Osteocyte (in vitro differentiated cells): Measurements from ENCODE around the gene AFAP1. TPM values are rescaled to one million over a fixed set of nuclear protein-coding genes. Genes with fewer than 3 reads are reported as not detected.

Experiments
- DNase-seq: peaks from one replicate; pipeline ENCODE4 v3.0.0; 2021; ENCODE audit warnings: mixed read lengths; ENCODE audit not compliant: unreplicated experiment; ENCODE audit errors: extremely low spot score
- H3K27ac Mint-ChIP-seq: one replicate; pipeline ENCODE4 v1.8.0; 2021; ENCODE audit warnings: mild to moderate bottlenecking, mixed read lengths; ENCODE audit not compliant: unreplicated experiment
- H3K27me3 Mint-ChIP-seq: one replicate; pipeline ENCODE4 v1.8.0; 2021; ENCODE audit warnings: mixed read lengths; ENCODE audit not compliant: unreplicated experiment
- H3K36me3 Mint-ChIP-seq: one replicate; pipeline ENCODE4 v1.8.0; 2021; ENCODE audit warnings: mixed read lengths; ENCODE audit not compliant: unreplicated experiment
- H3K4me1 Mint-ChIP-seq: one replicate; pipeline ENCODE4 v1.8.0; 2021; ENCODE audit warnings: mixed read lengths; ENCODE audit not compliant: unreplicated experiment
- H3K4me3 Mint-ChIP-seq: one replicate; pipeline ENCODE4 v1.8.0; 2021; ENCODE audit warnings: mild to moderate bottlenecking, moderate library complexity, mixed read lengths; ENCODE audit not compliant: unreplicated experiment
- H3K9me3 Mint-ChIP-seq: one replicate; pipeline ENCODE4 v1.8.0; 2021; ENCODE audit warnings: mixed read lengths; ENCODE audit not compliant: unreplicated experiment
- total RNA-seq: library from RNA; stranded (reverse); gene quantifications from 2 replicates; pipeline ENCODE4 v1.2.1, GENCODE V29; 2021
- TF ChIP-seq, protein P1 (sequence below): fragments of 200-600 bp; sonication (generic); IDR thresholded peaks from 2 replicates; pipeline ENCODE4 v1.5.0; 2021; ENCODE audit warnings: antibody characterized with exemption, mild to moderate bottlenecking, moderate library complexity

AFAP1 gene
- total RNA-seq, 1 donor from 2014 or later, result 66.9 TPM

DNA sequence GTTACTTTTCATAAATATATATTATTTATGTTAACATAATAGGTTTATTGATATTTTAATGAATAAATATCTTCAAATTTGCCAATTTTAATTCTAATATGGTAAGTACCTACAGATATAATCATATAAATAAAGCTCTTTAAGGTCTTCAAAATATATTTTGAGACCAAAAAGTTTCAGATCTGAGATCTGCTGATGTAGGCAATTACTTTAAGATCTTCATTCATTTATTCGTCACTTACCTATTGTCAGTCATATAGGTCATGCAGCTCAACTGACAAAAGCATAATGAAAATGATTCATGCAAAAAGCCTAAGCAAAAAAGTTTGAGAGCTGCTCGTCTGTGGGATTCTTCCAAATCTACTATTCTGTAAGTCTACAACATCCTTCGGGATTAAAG, 64.8 kb downstream of the AFAP1 start:
- no peak for DNase-seq
- Mint-ChIP-seq H3K27me3 (no peaks in the 10 kb centered on the region), H3K9me3 (no peaks in the 10 kb centered on the region), H3K36me3 (peaks cover 12% of the 10 kb centered on the region), H3K4me3 (no peak overlapping the region), H3K27ac (peak overlapping the region; percentile 4), H3K4me1 (peaks cover 82% of the 10 kb centered on the region)
- TF ChIP-seq, protein P1, sequence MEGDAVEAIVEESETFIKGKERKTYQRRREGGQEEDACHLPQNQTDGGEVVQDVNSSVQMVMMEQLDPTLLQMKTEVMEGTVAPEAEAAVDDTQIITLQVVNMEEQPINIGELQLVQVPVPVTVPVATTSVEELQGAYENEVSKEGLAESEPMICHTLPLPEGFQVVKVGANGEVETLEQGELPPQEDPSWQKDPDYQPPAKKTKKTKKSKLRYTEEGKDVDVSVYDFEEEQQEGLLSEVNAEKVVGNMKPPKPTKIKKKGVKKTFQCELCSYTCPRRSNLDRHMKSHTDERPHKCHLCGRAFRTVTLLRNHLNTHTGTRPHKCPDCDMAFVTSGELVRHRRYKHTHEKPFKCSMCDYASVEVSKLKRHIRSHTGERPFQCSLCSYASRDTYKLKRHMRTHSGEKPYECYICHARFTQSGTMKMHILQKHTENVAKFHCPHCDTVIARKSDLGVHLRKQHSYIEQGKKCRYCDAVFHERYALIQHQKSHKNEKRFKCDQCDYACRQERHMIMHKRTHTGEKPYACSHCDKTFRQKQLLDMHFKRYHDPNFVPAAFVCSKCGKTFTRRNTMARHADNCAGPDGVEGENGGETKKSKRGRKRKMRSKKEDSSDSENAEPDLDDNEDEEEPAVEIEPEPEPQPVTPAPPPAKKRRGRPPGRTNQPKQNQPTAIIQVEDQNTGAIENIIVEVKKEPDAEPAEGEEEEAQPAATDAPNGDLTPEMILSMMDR, result no peak

DNA sequence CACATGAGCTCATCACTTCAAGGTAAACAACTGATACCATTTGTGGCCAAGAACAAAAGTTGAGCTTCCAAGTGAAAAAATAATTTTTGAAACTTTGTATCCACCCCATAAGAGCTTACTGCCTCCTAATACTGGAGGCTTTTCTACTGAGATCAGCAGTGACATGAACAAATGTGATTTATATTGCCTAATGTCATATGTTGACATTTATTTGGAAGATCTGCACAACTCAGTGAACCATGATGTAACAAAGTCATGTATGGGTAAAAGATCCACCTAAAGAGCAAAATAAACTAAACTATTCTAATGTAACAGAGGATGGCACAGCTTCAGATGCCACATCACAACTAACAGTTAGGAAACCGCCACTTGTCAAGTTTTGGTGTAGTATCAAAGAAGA, 65.8 kb downstream of the AFAP1 start:
- DNase-seq, result no peak
- H3K4me1 Mint-ChIP-seq, result peaks cover 80% of the 10 kb centered on the region
- TF ChIP-seq, protein P1, result no peak
- no peak overlapping the region for H3K4me3 Mint-ChIP-seq
- peak overlapping the region; percentile 40 for H3K27ac Mint-ChIP-seq
- H3K36me3 Mint-ChIP-seq, result peaks cover 19% of the 10 kb centered on the region
- no peaks in the 10 kb centered on the region for H3K27me3 Mint-ChIP-seq
- no peaks in the 10 kb centered on the region for H3K9me3 Mint-ChIP-seq

DNA sequence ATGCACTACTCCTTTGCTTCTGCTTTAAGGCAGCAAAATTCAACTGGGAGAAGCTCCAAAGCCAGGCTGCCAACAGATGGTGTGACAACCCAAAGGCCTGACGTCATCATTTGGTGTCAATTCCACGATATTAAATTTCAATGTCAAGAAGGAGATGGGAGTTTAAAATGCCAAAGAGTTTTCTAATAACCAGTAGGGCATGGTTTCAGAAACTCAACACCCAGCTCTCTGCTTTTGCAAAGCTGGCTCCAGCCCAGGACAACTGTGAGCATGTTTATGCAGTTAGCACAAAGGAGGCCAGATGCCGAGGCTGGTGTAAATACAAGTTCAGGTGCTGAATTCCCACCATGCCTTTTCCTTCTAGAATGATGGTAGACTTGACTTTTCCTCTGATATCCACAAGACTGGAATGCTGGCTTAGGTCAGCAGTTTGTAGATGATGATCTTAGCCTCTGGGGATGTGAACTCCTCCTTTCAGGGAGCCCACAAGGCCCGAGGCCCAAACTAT, 67.3 kb downstream of the AFAP1 start:
- H3K4me3 Mint-ChIP-seq, result no peak overlapping the region
- H3K27ac Mint-ChIP-seq, result peak overlapping the region; percentile 85
- peaks cover 79% of the 10 kb centered on the region for H3K4me1 Mint-ChIP-seq

DNA sequence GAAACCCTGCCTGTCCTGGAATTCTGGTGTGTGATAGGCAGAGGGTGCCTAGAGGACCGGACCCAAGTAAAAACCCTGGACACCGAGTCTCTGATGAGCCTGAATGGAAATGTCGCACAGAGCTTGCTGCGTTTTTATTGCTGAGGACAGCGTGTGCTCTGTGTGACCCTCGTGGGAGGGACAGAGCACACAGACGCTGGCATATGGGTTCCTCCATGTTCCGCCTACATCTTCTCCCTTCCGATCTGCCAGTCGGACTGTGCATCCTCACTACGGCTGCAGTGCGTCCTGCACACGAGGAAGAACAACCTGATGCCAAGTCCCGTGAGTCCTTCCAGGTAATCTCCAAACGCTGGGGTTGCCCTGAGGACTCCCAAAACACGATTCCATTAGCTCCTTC, 68.3 kb downstream of the AFAP1 start:
- Mint-ChIP-seq H3K4me1 (peaks cover 76% of the 10 kb centered on the region), H3K36me3 (peaks cover 31% of the 10 kb centered on the region), H3K4me3 (peak overlapping the region; percentile 45), H3K9me3 (no peaks in the 10 kb centered on the region), H3K27ac (peak overlapping the region; percentile 85), H3K27me3 (no peaks in the 10 kb centered on the region)
- TF ChIP-seq, protein P1, result no peak
- no peak for DNase-seq

More for the DNA sequence above, 67.3 kb downstream of the AFAP1 start:
- Mint-ChIP-seq H3K36me3 (peaks cover 27% of the 10 kb centered on the region), H3K27me3 (no peaks in the 10 kb centered on the region), H3K9me3 (no peaks in the 10 kb centered on the region)
- DNase-seq, result peak; percentile 86
- TF ChIP-seq, protein P1, result no peak

DNA sequence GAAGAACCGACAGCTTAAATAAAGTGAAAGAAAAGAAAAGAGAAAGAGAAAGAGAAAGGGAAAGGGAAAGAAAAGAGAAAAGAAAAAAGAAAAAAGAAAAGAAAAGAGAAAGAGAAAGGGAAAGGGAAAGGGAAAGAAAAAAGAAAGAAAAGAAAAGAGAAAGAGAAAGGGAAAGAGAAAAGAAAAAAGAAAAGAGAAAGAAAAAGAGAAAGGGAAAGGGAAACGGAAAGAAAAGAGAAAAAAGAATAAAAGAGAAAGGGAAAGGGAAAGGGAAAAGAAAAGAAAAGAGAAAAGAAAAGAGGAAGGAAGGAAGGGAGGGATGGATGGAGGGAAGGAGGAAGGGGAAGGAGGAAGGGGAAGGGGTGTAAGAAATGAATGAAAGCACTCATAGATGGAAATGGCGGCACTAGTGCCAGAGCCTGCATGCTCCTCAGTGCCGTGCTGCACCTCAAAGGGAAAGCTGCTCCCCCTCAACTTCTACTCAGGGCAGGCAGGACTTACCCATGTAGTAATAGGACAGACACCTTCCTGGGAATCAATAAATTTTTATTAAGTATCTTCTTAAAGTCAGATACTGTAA, 70.7 kb downstream of the AFAP1 start:
- peak overlapping the region; percentile 44 for H3K27ac Mint-ChIP-seq
- H3K4me3 Mint-ChIP-seq, result no peak overlapping the region
- no peak for DNase-seq
- peaks cover 69% of the 10 kb centered on the region for H3K4me1 Mint-ChIP-seq
- no peaks in the 10 kb centered on the region for H3K27me3 Mint-ChIP-seq
- peaks cover 4% of the 10 kb centered on the region for H3K9me3 Mint-ChIP-seq
- TF ChIP-seq, protein P1, result no peak
- peaks cover 47% of the 10 kb centered on the region for H3K36me3 Mint-ChIP-seq
